HG02884 (cell line): ENCODE data around the gene NPY.

Experiments used
- ATAC-seq: cut with Tn5 transposase; IDR thresholded peaks from one replicate; pipeline ENCODE4 v1.9.1; 2021; ENCODE audit warnings: mild to moderate bottlenecking, moderate library complexity; ENCODE audit not compliant: unreplicated experiment

NPY gene

DNA sequence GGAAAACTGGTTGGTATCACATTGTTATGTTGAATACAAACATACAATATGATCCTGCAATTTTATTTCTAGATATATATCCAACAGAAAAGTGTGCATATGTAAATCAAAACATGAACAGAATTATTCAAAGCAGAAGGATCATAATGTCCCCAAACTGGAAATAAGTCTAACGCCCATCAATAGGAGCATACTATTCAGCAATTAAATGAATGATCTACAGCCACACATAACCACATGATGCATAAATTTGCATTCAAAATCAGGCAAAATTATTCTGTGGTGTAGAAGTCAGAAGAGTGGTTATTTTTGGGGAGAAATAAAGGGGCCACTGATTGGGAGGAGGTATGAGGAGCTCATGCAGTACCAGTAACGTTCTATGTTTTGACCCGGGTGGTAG, 28.6 kb downstream of the NPY start:
- ATAC-seq, result no peak

DNA sequence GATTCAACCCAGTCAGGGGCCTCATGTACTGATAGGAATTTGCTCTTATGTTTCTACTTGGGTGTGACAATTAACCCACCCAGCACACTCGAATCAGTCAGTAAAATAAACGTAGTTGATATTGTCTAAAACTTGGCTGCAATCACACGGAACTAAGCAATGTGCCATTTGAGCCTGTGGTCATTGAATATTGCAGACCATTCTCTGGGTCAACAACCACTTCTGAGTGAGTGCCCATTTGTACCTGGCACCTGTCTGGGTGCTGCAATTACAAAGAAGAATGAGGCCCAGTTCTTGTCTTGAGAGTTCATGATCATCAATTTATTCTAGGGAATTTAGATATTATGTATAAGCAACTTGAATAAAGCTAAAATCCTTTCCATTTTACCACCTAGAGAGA, 29.8 kb downstream of the NPY start:
- ATAC-seq, result no peak

DNA sequence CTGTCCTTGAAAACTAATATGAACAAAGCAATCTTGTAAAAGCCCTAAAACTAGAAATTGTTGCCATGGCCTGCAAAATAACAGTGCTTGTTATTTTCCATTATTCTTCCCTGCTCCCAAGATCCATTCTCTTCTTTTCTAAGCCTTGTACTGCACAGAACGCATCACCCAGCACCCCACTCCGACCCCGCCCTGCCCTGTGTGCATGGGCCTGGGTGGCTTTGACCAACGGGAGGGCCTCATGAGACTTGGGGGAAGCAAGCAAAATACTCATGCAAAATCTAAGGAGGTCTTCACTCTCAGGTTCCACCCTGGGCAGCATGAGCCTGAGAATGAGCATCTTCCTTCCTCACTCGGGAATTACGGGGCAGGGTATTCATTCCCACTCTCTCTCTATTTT, 32.4 kb downstream of the NPY start:
- no peak for ATAC-seq

DNA sequence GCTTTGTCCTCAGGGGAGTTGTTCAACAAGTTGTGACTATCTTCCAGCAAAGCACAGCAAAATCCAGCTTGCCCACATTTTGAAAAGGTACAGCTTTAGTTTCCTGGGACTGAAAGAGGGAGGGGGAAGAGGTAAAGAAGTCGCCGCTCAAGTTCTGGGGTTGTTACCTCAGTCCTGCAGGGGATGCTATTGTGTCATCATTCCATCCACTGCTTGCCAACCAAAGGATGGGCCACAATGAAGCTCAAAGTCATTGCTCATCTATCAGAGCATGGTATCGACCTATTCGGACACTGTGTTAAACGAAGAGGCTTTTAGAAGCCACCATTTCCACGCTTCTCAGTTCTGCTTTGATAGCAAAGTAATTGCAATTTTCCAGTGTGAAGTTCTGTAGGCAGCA, 34.3 kb downstream of the NPY start:
- no peak for ATAC-seq

DNA sequence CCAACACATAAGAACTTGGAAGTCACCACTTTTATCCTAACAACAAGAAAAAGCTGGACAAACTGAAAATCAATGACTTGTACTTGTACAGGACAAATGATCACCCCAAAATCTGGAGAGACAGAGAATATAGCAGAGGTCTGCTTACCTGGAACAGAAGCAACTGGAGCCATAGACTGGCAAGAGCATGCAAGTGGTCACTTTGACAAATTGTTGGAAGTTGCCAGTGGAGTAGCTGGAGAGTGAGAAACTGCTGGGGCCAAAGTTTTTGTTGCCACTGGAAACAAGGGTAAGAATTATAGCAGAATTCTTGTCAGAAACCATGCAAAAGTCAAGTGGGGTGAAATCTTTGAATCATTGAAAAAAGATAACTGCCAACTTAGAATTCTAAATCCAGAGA, 35.2 kb downstream of the NPY start:
- no peak for ATAC-seq

DNA sequence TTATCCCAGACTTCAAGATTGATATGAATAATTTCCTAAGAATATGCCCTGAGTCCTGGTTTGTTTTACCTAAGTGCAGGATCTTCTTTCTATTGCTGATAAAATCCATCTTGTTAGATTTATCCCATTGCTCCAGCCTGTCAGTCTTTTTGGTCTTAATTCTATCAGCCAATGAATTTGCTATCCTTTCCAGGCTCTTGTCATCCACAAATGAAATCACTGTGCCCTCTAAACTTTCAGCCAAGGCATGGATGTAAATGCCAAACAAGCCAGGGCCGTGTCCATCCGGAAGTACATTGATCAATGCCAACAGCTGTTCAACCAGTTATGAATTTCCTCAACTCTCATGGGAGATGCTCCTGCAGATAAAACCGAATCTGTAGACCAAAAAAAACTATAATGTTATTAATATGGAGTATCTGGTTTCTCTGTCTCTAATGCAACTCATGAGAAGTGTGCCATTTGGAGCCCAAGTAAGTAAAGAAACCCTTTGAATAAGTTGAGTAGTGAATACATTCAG, 40.0 kb downstream of the NPY start:
- no peak for ATAC-seq

DNA sequence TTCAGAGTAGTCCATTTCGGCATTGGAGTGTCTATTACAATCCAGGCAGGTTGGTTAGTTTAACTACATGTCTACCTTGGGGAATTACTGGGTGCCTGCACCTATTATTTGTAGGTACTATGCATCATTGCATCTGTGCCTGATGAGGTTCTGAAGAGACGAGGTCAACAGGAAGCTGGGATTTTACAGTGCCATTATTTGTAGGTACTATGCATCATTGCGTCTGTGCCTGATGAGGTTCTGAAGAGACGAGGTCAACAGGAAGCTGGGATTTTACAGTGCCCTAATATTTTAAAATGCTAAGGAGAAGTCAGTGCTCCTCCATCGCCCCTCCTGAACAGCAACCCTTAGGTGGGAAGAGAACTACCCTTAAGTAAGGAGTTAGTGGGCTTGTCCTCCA, 41.7 kb downstream of the NPY start:
- ATAC-seq, result peak; percentile 81

DNA sequence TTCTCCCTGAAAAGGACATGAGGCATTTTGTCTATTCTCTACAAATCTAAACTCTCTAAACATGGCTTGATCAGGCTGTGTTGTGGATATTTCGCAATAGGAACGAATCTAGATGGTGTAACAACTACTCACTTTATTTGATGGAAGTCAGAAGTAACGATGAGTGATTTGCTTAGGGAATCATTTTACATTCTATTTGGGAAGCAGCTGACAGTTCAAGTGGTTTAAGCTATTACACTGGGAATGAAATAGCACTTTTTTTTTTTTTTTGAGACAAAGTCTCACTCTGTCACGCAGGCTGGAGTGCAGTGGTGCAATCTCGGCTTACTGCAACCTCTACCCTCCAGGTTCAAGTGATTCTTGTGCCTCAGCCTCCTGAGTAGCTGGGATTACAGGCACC, 44.1 kb downstream of the NPY start:
- no peak for ATAC-seq

DNA sequence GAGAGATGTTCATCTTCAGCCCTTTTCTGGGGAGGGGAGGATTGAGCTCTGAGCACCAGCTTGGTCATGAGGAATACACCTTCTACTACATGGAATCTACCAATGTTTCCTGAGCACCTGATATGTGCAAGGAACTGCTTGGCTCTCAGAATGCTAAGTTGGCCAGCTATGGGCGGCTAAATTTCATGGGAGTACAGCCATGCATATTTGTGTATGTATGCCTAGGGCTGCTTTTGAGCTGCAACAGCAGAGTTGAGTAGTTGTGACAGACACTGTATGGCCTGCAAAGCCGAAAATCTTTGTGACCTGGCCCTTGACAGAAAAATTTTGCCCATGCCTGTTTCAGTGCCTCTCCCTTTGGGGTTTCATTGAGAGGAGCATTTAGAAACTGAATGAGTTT, 44.9 kb downstream of the NPY start:
- ATAC-seq, result no peak

DNA sequence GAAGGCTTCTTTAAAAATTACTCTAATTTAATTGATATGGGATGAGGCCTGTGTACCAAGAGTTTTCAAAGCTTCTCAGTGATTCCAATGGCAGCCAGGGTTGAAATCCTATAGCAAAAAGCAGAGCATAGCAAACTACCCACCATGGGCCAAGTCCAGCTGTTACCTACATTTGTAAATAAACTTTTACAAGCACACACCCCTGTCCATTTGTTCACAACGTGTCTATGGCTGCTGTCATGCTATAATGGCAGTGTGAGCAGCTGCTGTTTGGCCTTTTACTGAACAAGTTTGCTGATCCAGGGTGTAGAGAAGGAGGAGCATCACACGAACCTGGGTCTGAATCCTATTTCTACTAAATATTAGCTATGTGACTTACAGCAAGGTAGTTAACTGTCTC, 50.0 kb downstream of the NPY start:
- no peak for ATAC-seq

DNA sequence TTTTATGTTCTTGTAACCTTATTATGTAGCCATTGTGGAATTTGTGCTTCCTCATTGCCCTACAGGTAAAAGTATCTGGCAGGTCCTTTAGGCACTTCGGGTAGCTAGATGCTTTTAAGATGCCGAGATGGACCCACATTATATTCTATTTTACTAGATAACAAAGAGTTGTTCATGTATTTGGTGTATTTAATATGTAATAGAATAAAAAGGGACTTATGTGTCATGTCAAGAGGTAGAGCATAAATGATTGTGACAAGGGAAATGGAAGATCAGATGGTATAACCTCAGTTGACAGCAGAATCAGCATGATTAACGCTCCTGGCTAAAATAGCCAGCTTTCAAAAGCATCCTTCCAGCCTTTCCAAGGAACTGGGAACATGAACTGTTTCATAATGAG, 50.6 kb downstream of the NPY start:
- ATAC-seq, result no peak

DNA sequence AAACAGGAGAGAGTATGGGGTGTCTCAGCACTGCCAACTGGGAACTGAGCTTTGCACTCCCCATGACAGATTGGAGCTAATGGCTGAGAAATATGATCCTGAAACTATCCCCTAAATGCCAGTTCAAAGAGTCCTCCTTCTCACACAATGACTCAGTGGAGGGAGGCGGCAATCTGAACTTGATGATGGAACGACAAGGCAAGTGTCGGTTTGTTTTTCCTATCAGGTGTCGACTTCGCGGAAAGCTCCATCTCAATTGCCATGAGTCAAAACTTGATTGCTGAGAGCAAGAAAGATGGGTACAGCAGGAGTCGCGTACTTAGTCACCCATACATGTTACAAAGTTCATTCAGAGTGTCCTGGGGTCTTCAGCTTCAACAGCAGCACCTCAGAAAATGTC, 52.5 kb downstream of the NPY start:
- ATAC-seq, result no peak

DNA sequence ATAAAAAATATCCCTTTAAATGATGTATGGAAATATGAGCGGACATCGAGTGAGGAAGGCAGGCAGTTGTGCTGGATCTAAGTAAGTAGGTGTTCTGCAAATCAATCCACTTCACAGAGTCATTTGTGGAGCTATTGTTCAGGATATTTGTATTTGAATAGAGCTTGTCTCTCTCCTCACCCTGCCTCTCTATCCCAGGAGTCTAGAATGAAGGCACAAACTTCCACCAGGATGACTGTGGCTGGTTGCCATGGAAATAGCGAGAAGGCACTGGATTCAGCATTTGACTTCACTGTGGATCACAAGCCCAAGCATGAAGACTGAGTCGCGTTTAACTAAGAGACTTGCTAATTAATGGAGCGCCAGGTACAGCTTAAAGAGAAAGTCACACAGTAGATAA, 53.2 kb downstream of the NPY start:
- ATAC-seq, result no peak

DNA sequence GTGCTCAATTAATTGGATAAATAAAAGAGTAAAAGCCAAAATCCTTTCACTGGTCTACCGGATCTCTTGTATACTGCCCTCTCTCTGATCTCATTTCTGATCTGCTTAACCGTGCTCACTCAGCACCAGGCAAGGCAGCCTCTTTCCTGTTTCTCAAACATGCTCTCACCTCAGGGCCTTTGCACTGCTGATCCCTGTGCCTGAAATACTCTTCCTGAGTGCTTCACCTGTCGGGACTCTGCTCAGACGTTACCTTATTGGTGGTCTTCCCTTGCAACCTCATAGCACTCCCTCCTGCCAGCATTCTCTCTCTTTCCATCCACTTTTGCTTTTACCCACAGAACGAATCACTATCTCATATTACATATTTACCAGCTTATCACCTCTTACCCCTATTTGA, 55.6 kb downstream of the NPY start:
- ATAC-seq, result no peak

DNA sequence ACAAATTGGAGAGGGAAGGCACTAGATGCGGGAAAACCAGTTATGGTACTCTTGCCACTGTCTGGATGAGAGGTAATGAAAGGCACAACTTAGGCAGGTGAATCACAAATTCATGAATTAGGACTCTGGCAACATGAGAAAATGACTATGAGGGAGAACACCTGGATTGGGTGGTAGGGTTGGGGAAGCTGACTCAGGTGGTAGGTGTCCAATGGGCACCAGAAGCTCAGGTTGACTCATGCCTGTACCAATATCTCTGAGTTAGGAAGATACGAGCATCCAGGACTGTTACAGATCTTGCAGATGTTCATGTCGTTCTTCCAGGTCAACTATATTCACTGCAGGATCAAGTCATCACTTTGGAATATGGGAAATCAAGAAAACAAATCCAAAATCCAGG, 56.7 kb downstream of the NPY start:
- ATAC-seq, result no peak
